ENCODE results near the gene SLC37A2.
"Not testable (repeated sequence)": the region's sequence is repeated elsewhere in the genome, so short reads cannot be mapped to it uniquely, and the experiment has no call there.

Gene SLC37A2

GRCh38 chr11:125062931-125063428 is at the start of gene SLC37A2:
TSS of gene SLC37A2 (plus strand) at chr11:125063305. CDS start at chr11:125063368, 63 bp downstream.
- DNase-seq, result peak in 40 of 42 donors; percentile 39 to 81 (median 60)
- intact Hi-C loops (cut with DNase I), result no loop called here

GRCh38 chr11:125016413-125016812 is 46.7 kb upstream of the SLC37A2 start:
- no peak for DNase-seq
- intact Hi-C loops (cut with DNase I), result no loop called here

DNA sequence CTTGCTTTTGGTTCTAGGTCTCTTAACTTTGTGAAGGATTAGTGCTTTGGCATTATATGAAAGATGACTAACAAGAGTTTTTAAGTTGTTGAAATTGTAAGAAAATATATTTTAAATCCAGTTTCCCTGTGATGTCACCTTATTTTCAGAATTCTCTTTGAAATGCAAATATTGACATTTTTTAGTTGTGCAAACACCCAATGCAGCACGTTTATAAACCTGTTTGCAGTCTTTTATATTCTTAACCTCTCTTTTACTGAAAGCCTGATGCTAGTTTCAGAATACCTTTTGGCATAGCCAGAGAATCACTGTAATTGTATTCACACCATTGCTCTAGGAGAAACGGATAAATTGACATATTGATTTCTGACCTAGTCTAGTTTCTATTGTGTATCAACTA is 42.8 kb upstream of the SLC37A2 start:
- DNase-seq, result no peak
- intact Hi-C loops (cut with DNase I), result no loop called here

- DNase-seq, result no peak
- intact Hi-C loops (cut with DNase I), result no loop called here
Observed at GRCh38 chr11:125022551-125022950, 40.6 kb upstream of the SLC37A2 start.

GRCh38 chr11:125025968-125026367 is 37.1 kb upstream of the SLC37A2 start:
- intact Hi-C loops (cut with DNase I), result no loop called here
- DNase-seq, result no peak

DNA sequence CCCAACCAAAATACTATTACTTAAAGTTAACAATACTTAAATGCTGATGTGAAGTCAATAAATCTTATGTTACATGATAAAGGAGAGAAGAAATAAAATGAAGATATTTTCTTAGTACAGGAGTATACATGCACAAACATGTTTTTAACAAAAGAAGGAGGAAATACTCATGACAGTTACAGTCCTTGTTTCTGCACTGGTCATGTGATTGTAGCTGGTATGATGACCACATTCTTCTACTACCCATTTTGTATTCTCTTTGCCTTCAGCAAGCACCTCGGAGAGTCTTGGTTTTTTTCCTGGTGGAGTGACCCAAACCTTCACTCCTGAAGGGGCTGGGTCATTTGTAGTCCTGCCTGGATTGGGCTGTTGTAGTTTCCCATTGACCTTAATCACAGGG is 33.7 kb upstream of the SLC37A2 start:
- intact Hi-C loops (cut with DNase I); DNase-seq: not testable (repeated sequence)

- DNase-seq, result no peak
- intact Hi-C loops (cut with DNase I), result no loop called here
Observed at GRCh38 chr11:125036933-125037332, 26.2 kb upstream of the SLC37A2 start.

DNA sequence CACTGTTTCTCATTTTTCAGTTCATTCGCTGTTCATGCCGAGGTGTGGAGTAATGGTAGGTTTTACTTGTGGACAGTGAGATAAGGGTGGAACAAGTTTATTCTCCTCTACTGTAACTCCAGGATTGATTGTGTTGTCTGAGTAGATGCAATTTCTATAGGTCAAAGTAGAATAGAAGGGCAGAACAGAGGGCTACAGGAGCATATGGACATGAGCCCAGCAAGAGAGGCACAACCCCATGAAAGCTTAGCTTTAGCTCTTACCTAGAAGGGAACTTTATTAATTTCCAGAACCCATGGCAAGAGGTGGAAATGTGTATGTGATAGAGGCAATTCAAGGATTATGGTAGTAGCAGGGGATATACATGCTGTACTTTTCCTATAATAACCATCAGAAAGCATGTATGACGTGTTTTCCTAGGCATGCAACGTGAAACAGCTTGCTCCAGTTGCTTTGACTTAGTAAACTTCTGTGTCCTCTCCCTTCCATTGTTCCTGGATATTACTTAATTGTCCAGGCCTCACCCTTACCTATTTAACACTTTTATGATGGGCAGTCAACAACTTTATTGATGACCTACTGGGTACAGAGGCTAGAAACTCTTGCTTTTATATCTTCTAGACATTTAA is 13.8 kb upstream of the SLC37A2 start:
- no peak for DNase-seq
- intact Hi-C loops (cut with DNase I), result no loop called here

DNA sequence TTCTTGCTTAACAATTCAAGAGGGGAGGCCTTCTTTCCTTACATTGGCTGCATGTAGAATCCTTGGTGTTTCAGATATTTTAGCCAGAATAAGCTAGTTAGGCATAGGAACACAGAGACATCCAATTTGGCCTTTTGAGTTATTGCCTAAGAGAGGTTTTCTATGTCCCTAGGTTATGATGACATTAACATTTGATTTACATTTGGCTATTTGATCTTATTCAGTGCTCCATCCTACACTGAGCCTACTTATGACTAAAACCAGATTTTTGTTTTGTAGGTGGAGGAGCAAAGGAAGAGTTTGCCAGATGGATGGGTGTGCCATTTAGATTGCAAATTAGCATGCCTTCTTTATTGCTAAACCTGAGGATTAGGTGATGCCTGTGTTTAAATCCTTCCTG is 11.1 kb upstream of the SLC37A2 start:
- intact Hi-C loops (cut with DNase I), result no loop called here
- DNase-seq, result no peak

GRCh38 chr11:125053167-125053566 is 9.9 kb upstream of the SLC37A2 start:
- no peak for DNase-seq
- intact Hi-C loops (cut with DNase I), result no loop called here

DNA sequence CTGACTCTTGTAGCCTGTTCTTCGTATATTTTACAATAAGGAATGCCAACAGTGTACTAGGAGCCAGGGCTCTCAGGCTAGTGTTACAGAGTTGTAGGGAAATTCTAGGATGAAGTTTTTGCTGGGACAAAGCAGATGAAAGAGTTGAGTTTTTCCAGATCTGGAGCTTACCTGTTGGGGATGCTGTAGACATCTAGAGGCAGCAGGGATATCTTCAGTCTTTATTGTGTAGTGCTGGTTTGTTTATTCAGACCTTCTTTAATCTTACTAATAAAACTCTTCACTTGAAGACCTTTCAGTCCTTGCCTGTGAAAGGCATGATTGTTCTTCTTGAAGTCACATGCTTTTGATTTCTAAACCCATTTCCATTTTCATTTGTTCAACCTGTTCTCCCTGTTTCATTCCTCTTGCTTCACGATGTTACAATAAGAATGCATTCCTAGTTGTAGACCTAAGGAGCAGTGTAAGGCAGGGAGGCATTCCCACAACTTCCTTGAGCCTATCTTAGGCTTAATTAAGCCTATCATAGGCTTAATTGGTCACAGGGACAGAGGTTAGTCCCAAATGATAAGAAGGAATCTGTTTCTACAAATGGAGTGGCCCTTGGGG is 7.9 kb upstream of the SLC37A2 start:
- DNase-seq, result no peak
- intact Hi-C loops (cut with DNase I), result no loop called here

GRCh38 chr11:125056111-125056510 is 7.0 kb upstream of the SLC37A2 start:
- intact Hi-C loops (cut with DNase I); DNase-seq: not testable (repeated sequence)

GRCh38 chr11:125056931-125057692 is 6.0 kb upstream of the SLC37A2 start:
- intact Hi-C loops (cut with DNase I), result no loop called here
- DNase-seq, result no peak

- DNase-seq, result no peak
- intact Hi-C loops (cut with DNase I), result no loop called here
Observed at GRCh38 chr11:125057693-125058016, 5.5 kb upstream of the SLC37A2 start.

DNA sequence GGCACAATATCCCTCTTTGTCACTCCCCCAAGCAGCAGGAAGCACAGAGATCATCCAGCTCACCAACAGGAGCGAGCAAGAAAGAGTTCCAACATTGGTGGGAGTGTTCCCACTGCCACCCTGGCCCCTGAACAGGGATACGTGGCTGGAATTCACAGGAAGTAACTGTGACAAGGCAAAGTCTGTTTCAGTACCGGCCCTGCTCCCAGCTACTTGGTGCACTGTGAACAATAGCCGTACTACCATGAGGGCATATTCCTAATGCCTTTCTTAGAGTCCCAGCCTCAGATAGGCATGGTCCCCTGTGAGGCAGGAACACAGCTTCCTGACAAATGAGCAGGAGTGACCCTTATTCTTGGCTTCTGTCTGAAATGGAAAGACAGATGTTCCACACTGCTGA is 1.8 kb upstream of the SLC37A2 start:
- DNase-seq, result no peak
- intact Hi-C loops (cut with DNase I), result no loop called here

GRCh38 chr11:125062218-125062930 is 731 bp upstream of the SLC37A2 start:
- DNase-seq, result peak in 1 of 42 donors; percentile 44
- intact Hi-C loops (cut with DNase I), result no loop called here

GRCh38 chr11:125063429-125064043 is 431 bp downstream of the SLC37A2 start:
- intact Hi-C loops (cut with DNase I), result no loop called here
- peak in 3 of 42 donors; percentile 5 to 39 (median 34) for DNase-seq

GRCh38 chr11:125064070-125064469 is 965 bp downstream of the SLC37A2 start:
- intact Hi-C loops (cut with DNase I), result no loop called here
- DNase-seq, result no peak

DNA sequence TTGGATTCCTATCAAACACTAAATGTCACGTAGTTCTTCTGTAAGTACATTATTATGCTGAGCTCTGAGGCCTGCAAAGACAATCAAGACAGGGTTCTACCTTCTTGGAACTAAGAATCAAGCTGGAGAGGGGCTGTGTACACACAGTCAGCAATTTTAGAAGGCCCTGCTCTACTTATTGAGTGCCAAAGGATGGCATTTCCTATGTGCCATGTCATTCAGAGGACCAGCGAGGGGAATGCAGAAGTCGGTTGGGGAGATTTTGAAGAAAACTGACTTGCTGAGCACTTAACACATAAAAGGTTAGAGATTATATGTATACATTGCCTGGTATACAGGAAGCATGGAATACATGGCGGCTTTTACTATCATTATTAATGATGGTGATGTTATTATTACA is 5.3 kb downstream of the SLC37A2 start:
- DNase-seq, result no peak
- intact Hi-C loops (cut with DNase I), result no loop called here

Data from head of caudate nucleus (tissue), 42 donors.